Measurements from ENCODE around the gene PGC. TPM values are rescaled to one million over a fixed set of nuclear protein-coding genes. Genes with fewer than 3 reads are reported as not detected.

PGC gene
- polyA plus RNA-seq, 3 donors, result not detected

GRCh38 chr6:41770381-41771057, 23.3 kb upstream of the PGC start:
- H3K4me2 ChIP-seq (replicated peaks; ENCODE audit: extremely low read depth, low read length, poor library complexity, severe bottlenecking), result no peak overlapping the region
- peaks cover 53 to 63% of the 10 kb centered on the region in 2 donors for H3K36me3 Mint-ChIP-seq
- TF ChIP-seq CTCF (IDR thresholded peaks at IDR 0.05), result no peak
- H3K27ac Mint-ChIP-seq, result no peak overlapping the region
- peaks cover 42 to 62% of the 10 kb centered on the region in 2 donors for H3K36me3 ChIP-seq (replicated peaks in 1 of 2; ENCODE audit: control insufficient read depth in 1 of 2, insufficient read depth in 2 of 2, low read length in 2 of 2)
- no peak overlapping the region for H3K4me3 ChIP-seq (replicated peaks in 1 of 3; ENCODE audit: low read depth in 2 of 3, low read length in 3 of 3)
- peaks cover 2% of the 10 kb centered on the region for H3K4me1 Mint-ChIP-seq
- H3K4me1 ChIP-seq (ENCODE audit: control insufficient read depth in 1 of 2, insufficient read depth in 2 of 2, low read length in 2 of 2), result no peaks in the 10 kb centered on the region
- WGBS (ENCODE audit: insufficient coverage), result 95% methylated on average over 8 of the region's 30 CpGs
- H3K4me3 Mint-ChIP-seq, result no peak overlapping the region
- H3K9me3 Mint-ChIP-seq, result no peaks in the 10 kb centered on the region
- no peak for DNase-seq
- no peaks in the 10 kb centered on the region for H4K20me1 ChIP-seq (ENCODE audit: insufficient read depth, low read length)
- H3K9ac ChIP-seq (ENCODE audit: insufficient read depth, low read length, poor library complexity, severe bottlenecking), result no peak overlapping the region
- no peak overlapping the region for H3K27ac ChIP-seq (ENCODE audit: low read depth in 1 of 2, low read length in 2 of 2)
- no peak overlapping the region for H2AFZ ChIP-seq (ENCODE audit: insufficient read depth, low read depth, low read length, poor library complexity, severe bottlenecking)
- H3K27me3 ChIP-seq (ENCODE audit: control insufficient read depth in 2 of 2, insufficient read depth in 2 of 2, low read length in 2 of 2), result no peaks in the 10 kb centered on the region
- intact Hi-C loops (cut with micrococcal nuclease), result loop anchor here (10.0 kb wide), 2 partner anchors 66 to 166 kb away; no protein-coding TSS in a partner anchor
- H3K27me3 Mint-ChIP-seq (ENCODE audit: low read depth in 3 of 3), result no peaks in the 10 kb centered on the region
- no peaks in the 10 kb centered on the region for H3K9me3 ChIP-seq (replicated peaks in 1 of 2; ENCODE audit: control insufficient read depth in 1 of 2, insufficient read depth in 1 of 2, low read length in 2 of 2)
- no peaks in the 10 kb centered on the region for H3K79me2 ChIP-seq (ENCODE audit: insufficient read depth, low read length)

GRCh38 chr6:41769376-41769775, 22.2 kb upstream of the PGC start:
- Histone ChIP-seq H3K27ac (ENCODE audit: low read depth in 1 of 2, low read length in 2 of 2) (no peak overlapping the region), H3K27me3 (ENCODE audit: control insufficient read depth in 2 of 2, insufficient read depth in 2 of 2, low read length in 2 of 2) (no peaks in the 10 kb centered on the region), H2AFZ (ENCODE audit: insufficient read depth, low read depth, low read length, poor library complexity, severe bottlenecking) (no peak overlapping the region), H3K9me3 (replicated peaks in 1 of 2; ENCODE audit: control insufficient read depth in 1 of 2, insufficient read depth in 1 of 2, low read length in 2 of 2) (no peaks in the 10 kb centered on the region), H3K4me3 (replicated peaks in 1 of 3; ENCODE audit: low read depth in 2 of 3, low read length in 3 of 3) (no peak overlapping the region), H3K9ac (ENCODE audit: insufficient read depth, low read length, poor library complexity, severe bottlenecking) (no peak overlapping the region), H4K20me1 (ENCODE audit: insufficient read depth, low read length) (no peaks in the 10 kb centered on the region), H3K36me3 (replicated peaks in 1 of 2; ENCODE audit: control insufficient read depth in 1 of 2, insufficient read depth in 2 of 2, low read length in 2 of 2) (peaks cover 32 to 50% of the 10 kb centered on the region in 2 donors), H3K79me2 (ENCODE audit: insufficient read depth, low read length) (no peaks in the 10 kb centered on the region), H3K4me2 (replicated peaks; ENCODE audit: extremely low read depth, low read length, poor library complexity, severe bottlenecking) (no peak overlapping the region), H3K4me1 (ENCODE audit: control insufficient read depth in 1 of 2, insufficient read depth in 2 of 2, low read length in 2 of 2) (no peaks in the 10 kb centered on the region)
- no peak overlapping the region for H3K27ac Mint-ChIP-seq
- intact Hi-C loops (cut with micrococcal nuclease), result loop anchor here in 1 of 2 donors (10.0 kb wide), 1 partner anchor 165 kb away; no protein-coding TSS in a partner anchor
- DNase-seq, result no peak
- H3K4me3 Mint-ChIP-seq, result no peak overlapping the region
- H3K4me1 Mint-ChIP-seq, result peaks cover 2% of the 10 kb centered on the region
- WGBS (ENCODE audit: insufficient coverage), result 94% methylated on average over 4 of the region's 8 CpGs
- no peaks in the 10 kb centered on the region for H3K27me3 Mint-ChIP-seq (ENCODE audit: low read depth in 3 of 3)
- no peaks in the 10 kb centered on the region for H3K9me3 Mint-ChIP-seq
- peaks cover 42 to 51% of the 10 kb centered on the region in 2 donors for H3K36me3 Mint-ChIP-seq
- TF ChIP-seq CTCF (IDR thresholded peaks at IDR 0.05), result no peak

Data from CD14-positive monocyte (primary cell).